ENCODE data around the gene LIFR. TPM values are rescaled to one million over a fixed set of nuclear protein-coding genes. Genes with fewer than 3 reads are reported as not detected.

The LIFR gene
- total RNA-seq, 1 experiment from 2014 or later = 10.6 TPM

GRCh38 chr5:38590838-38591522, 34.5 kb upstream of the LIFR start:
- Histone ChIP-seq H3K36me3 (ENCODE audit: control insufficient read depth in 1 of 2, insufficient read depth in 2 of 2, low read length in 2 of 2) (no peaks in the 10 kb centered on the region), H3K27me3 (ENCODE audit: insufficient read depth, low read length) (no peaks in the 10 kb centered on the region), H3K4me2 (ENCODE audit: low read length) (no peak overlapping the region), H2AFZ (ENCODE audit: low read depth, low read length, poor library complexity, severe bottlenecking) (no peak overlapping the region), H3K4me3 (replicated peaks in 1 of 2; ENCODE audit: low read depth in 1 of 2, low read length in 2 of 2) (no peak overlapping the region), H3K9me2 (ENCODE audit: insufficient read depth) (no peaks in the 10 kb centered on the region), H3K79me2 (ENCODE audit: insufficient read depth, low read length) (no peaks in the 10 kb centered on the region), H4K20me1 (ENCODE audit: insufficient read depth) (no peaks in the 10 kb centered on the region), H3K9ac (ENCODE audit: low read length) (no peak overlapping the region), H3K4me1 (ENCODE audit: control insufficient read depth in 1 of 2, insufficient read depth in 2 of 2, low read length in 2 of 2) (peaks cover 0 to 7% of the 10 kb centered on the region in 2 experiments; a peak in 1 of 4 replicates), H3K9me3 (ENCODE audit: control insufficient read depth in 1 of 2, insufficient read depth in 1 of 2, low read depth in 1 of 2, low read length in 2 of 2) (no peaks in the 10 kb centered on the region), H3K27ac (ENCODE audit: low read depth, low read length) (no peak overlapping the region)
- ChIA-PET CTCF (no interaction called here), RAD21 (ENCODE audit: low non-redundant PET in 1 of 2, low total read pairs in 2 of 2, uncharacterized antibody in 2 of 2, unreplicated experiment in 2 of 2) (no interaction called here), POLR2A (no interaction called here)
- ATAC-seq (no peak), DNase-seq (ENCODE audit: low read depth, low spot score) (no peak)
- TF ChIP-seq ZNF274 (IDR thresholded peaks at IDR 0.05; ENCODE audit: low read depth, low read length) = no peak
- TF ChIP-seq SP1 (IDR thresholded peaks at IDR 0.05; ENCODE audit: low read depth) = no peak
- no peak for TF ChIP-seq ZFX (IDR thresholded peaks at IDR 0.05)
- TF ChIP-seq, protein P1, sequence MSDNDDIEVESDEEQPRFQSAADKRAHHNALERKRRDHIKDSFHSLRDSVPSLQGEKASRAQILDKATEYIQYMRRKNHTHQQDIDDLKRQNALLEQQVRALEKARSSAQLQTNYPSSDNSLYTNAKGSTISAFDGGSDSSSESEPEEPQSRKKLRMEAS (IDR thresholded peaks at IDR 0.05) = no peak
- no peak for TF ChIP-seq TCF7L2 (IDR thresholded peaks at IDR 0.05; ENCODE audit: borderline replicate concordance, extremely low read depth, insufficient read depth, insufficient read length)
- no peak for TF ChIP-seq CBX3 (IDR thresholded peaks at IDR 0.05; ENCODE audit: low read depth)
- TF ChIP-seq EZH2 (IDR thresholded peaks at IDR 0.05) = no peak
- no peak for TF ChIP-seq EZH2phosphoT487 (IDR thresholded peaks at IDR 0.05; ENCODE audit: borderline replicate concordance)
- no peak for TF ChIP-seq YY1 (IDR thresholded peaks at IDR 0.05; ENCODE audit: extremely low read depth, insufficient replicate concordance, low read depth, low read length)
- no peak for TF ChIP-seq POLR2AphosphoS5 (IDR thresholded peaks at IDR 0.05; ENCODE audit: low read depth, low read length)
- TF ChIP-seq ZBTB33 (IDR thresholded peaks at IDR 0.05; ENCODE audit: extremely low read depth, insufficient replicate concordance, low read length) = no peak
- no peak for TF ChIP-seq CTCF (IDR thresholded peaks at IDR 0.05 in 2 of 3, conservative IDR thresholded peaks at IDR 0.05 in 1 of 3; ENCODE audit: borderline replicate concordance in 1 of 3, insufficient read depth in 1 of 3, low read depth in 2 of 3, low read length in 2 of 3)
- no peak for TF ChIP-seq CEBPB (IDR thresholded peaks at IDR 0.05; ENCODE audit: low read depth)
- intact Hi-C loops (cut with micrococcal nuclease) = no loop called here
- no TSS peak for BruUV-seq (replicated peaks)

Measured in HCT116 (cell line).